SK-N-SH treated with all-trans-retinoic acid at 6 μM for 48 hours (cell line): Measurements from ENCODE around the gene KPNA2.

Experiments used
- ATAC-seq: fragments of 200-7000 bp; cut with Tn5 transposase; 3 replicates; pipeline ENCODE4 v1.9.1; 2020; ENCODE audit warnings: mild to moderate bottlenecking, moderate library complexity
- ARNTL ChIP-seq: fragments of 450-650 bp; formaldehyde crosslinking; IDR thresholded peaks from 2 replicates; pipeline ENCODE4 v1.5.0; 2020; ENCODE audit warnings: low read depth, mild to moderate bottlenecking, moderate library complexity, borderline replicate concordance
- BACH2 ChIP-seq: fragments of 250-450 bp; sonication (Bioruptor Pico); IDR thresholded peaks from 2 replicates; pipeline ENCODE4 v1.9.0; 2021; ENCODE audit warnings: mild to moderate bottlenecking, borderline replicate concordance
- CSDC2 ChIP-seq: fragments of 250-450 bp; sonication (Bioruptor Pico); IDR thresholded peaks from 2 replicates; pipeline ENCODE4 v1.5.0; 2020; ENCODE audit warnings: mild to moderate bottlenecking, moderate library complexity
- CSRNP3 ChIP-seq: fragments of 250-450 bp; sonication (Bioruptor Pico); IDR thresholded peaks from 2 replicates; pipeline ENCODE4 v1.5.1; 2021; ENCODE audit warnings: mild to moderate bottlenecking, moderate library complexity
- ESRRG ChIP-seq: fragments of 250-450 bp; sonication (Bioruptor Pico); IDR thresholded peaks from 2 replicates; pipeline ENCODE4 v1.6.1; 2021; ENCODE audit warnings: mild to moderate bottlenecking
- GLIS3 ChIP-seq: fragments of 250-450 bp; sonication (Bioruptor Pico); IDR thresholded peaks from 2 replicates; pipeline ENCODE4 v1.5.0; 2020; ENCODE audit warnings: mild to moderate bottlenecking, moderate library complexity
- ISL1 ChIP-seq: fragments of 250-450 bp; sonication (Bioruptor Pico); IDR thresholded peaks from 2 replicates; pipeline ENCODE4 v2.1.2; 2022; ENCODE audit warnings: mild to moderate bottlenecking, moderate library complexity
- OSR1 ChIP-seq: fragments of 250-450 bp; sonication (Bioruptor Pico); IDR thresholded peaks from 2 replicates; pipeline ENCODE4 v1.8.0; 2022; ENCODE audit warnings: moderate library complexity, mild to moderate bottlenecking, inconsistent platforms
- PATZ1 ChIP-seq: fragments of 250-450 bp; sonication (Bioruptor Pico); IDR thresholded peaks from 2 replicates; pipeline ENCODE4 v1.8.0; 2020; ENCODE audit warnings: mild to moderate bottlenecking, moderate library complexity, borderline replicate concordance
- PPARA ChIP-seq: fragments of 250-450 bp; sonication (Bioruptor Pico); IDR thresholded peaks from 2 replicates; pipeline ENCODE4 v1.5.0; 2020; ENCODE audit warnings: mild to moderate bottlenecking, borderline replicate concordance
- SNAI2 ChIP-seq: fragments of 250-450 bp; sonication (Bioruptor Pico); IDR thresholded peaks from 2 replicates; pipeline ENCODE4 v1.5.0; 2020; ENCODE audit warnings: mild to moderate bottlenecking, moderate library complexity
- TCF4 ChIP-seq: fragments of 250-450 bp; sonication (Bioruptor Pico); IDR thresholded peaks from 2 replicates; pipeline ENCODE4 v1.8.0; 2021; ENCODE audit warnings: mild to moderate bottlenecking, moderate library complexity, borderline replicate concordance
- TOX ChIP-seq: fragments of 250-450 bp; sonication (Bioruptor Pico); IDR thresholded peaks from 2 replicates; pipeline ENCODE4 v1.8.0; 2021; ENCODE audit warnings: mild to moderate bottlenecking, moderate library complexity, borderline replicate concordance
- TSHZ2 ChIP-seq: fragments of 250-450 bp; sonication (Bioruptor Pico); IDR thresholded peaks from 2 replicates; pipeline ENCODE4 v1.5.0; 2020; ENCODE audit warnings: mild to moderate bottlenecking, moderate library complexity
- ZC3H10 ChIP-seq: fragments of 250-450 bp; sonication (Bioruptor Pico); IDR thresholded peaks from 2 replicates; pipeline ENCODE4 v1.5.1; 2021; ENCODE audit warnings: mild to moderate bottlenecking, moderate library complexity
- ZFP3 ChIP-seq: fragments of 250-450 bp; sonication (Bioruptor Pico); IDR thresholded peaks from 2 replicates; pipeline ENCODE4 v1.5.0; 2020; ENCODE audit warnings: mild to moderate bottlenecking, moderate library complexity
- ZNF565 ChIP-seq: fragments of 450-650 bp; formaldehyde crosslinking; conservative IDR thresholded peaks from 2 replicates; pipeline ENCODE4 v1.5.0; 2020; ENCODE audit warnings: low read depth, mild to moderate bottlenecking, moderate library complexity
- ZNF8 ChIP-seq: fragments of 450-650 bp; formaldehyde crosslinking; IDR thresholded peaks from 2 replicates; pipeline ENCODE4 v1.5.0; 2020; ENCODE audit warnings: mild to moderate bottlenecking, moderate library complexity

Gene KPNA2

GRCh38 chr17:67993153-67993997, 42.2 kb upstream of the KPNA2 start:
- ATAC-seq, result peak; percentile 70
- TF ChIP-seq ISL1, result no peak
- TF ChIP-seq ESRRG (CRISPR knock-in tag), result no peak
- peak; percentile 23; the same call in 1 of the 2 replicates for TF ChIP-seq CSDC2
- TF ChIP-seq BACH2 (CRISPR knock-in tag), result no peak
- peak; percentile 61; the same call in 1 of the 2 replicates for TF ChIP-seq SNAI2 (CRISPR knock-in tag)
- TF ChIP-seq ZNF565 (CRISPR knock-in tag), result no peak
- peak; percentile 36; the same call in 1 of the 2 replicates for TF ChIP-seq ZFP3
- TF ChIP-seq CSRNP3 (CRISPR knock-in tag), result peak; percentile 74; the same call in 1 of the 2 replicates
- no peak for TF ChIP-seq OSR1 (CRISPR knock-in tag)
- peak; percentile 79; the same call in 1 of the 2 replicates for TF ChIP-seq PPARA
- no peak for TF ChIP-seq ARNTL (CRISPR knock-in tag)
- peak; percentile 31 for TF ChIP-seq TSHZ2 (CRISPR knock-in tag)
- TF ChIP-seq ZC3H10 (CRISPR knock-in tag), result 0 out of 2 replicates have a peak, but pooled peaks have one; percentile 26

- TF ChIP-seq ZFP3 (0 out of 2 replicates have a peak, but pooled peaks have one; percentile 47), CSRNP3 (CRISPR knock-in tag) (no peak), PATZ1 (CRISPR knock-in tag) (no peak), ZNF565 (CRISPR knock-in tag) (no peak), TSHZ2 (CRISPR knock-in tag) (no peak), ZNF8 (CRISPR knock-in tag) (no peak), GLIS3 (CRISPR knock-in tag) (peak; percentile 76; the same call in 1 of the 2 replicates)
- TF ChIP-seq, all 23 proteins: peak for 2
- ATAC-seq, result no peak
These were observed 41.6 kb upstream of the KPNA2 start for GRCh38 chr17:67993998-67994361.

- ATAC-seq, result peak; percentile 46
- TF ChIP-seq CSDC2 (no peak), TOX (CRISPR knock-in tag) (no peak), ZNF8 (CRISPR knock-in tag) (no peak), PATZ1 (CRISPR knock-in tag) (peak; percentile 9; the same call in 1 of the 2 replicates), TCF4 (CRISPR knock-in tag) (no peak), TSHZ2 (CRISPR knock-in tag) (no peak), ARNTL (CRISPR knock-in tag) (no peak), OSR1 (CRISPR knock-in tag) (no peak), ESRRG (CRISPR knock-in tag) (no peak)
These were observed 40.5 kb upstream of the KPNA2 start for GRCh38 chr17:67994817-67995569.
